Spinal cord (tissue), 10 donors: ENCODE data around the gene TBC1D22A. TPM values are rescaled to one million over a fixed set of nuclear protein-coding genes. Genes with fewer than 3 reads are reported as not detected.
"Not testable (repeated sequence)": the region's sequence is repeated elsewhere in the genome, so short reads cannot be mapped to it uniquely, and the experiment has no call there.

ENCODE experiments used
- DNase-seq, 6 donors: peaks; one replicate each; pipeline versions ENCODE4 v3.0.0 to v3.0.0-alpha.2; 2013 to 2015; ENCODE audit warnings: low spot score in 6 of 6, low read depth in 4 of 6
- H3K27ac ChIP-seq: one replicate; pipeline ENCODE4 v1.5.1; 2013; ENCODE audit warnings: low read depth, low read length, control low read depth
- H3K27me3 ChIP-seq: one replicate; pipeline ENCODE4 v1.6.1; 2013; ENCODE audit warnings: low read length; ENCODE audit not compliant: control insufficient read depth, insufficient read depth
- H3K36me3 ChIP-seq: one replicate; pipeline ENCODE4 v1.6.1; 2013; ENCODE audit warnings: low read length; ENCODE audit not compliant: control insufficient read depth, insufficient read depth
- H3K4me1 ChIP-seq: one replicate; pipeline ENCODE4 v1.6.1; 2013; ENCODE audit warnings: low read length; ENCODE audit not compliant: control insufficient read depth, insufficient read depth
- H3K4me3 ChIP-seq: one replicate; pipeline ENCODE4 v1.5.1; 2013; ENCODE audit warnings: low read depth, low read length, control low read depth
- H3K9me3 ChIP-seq: one replicate; pipeline ENCODE4 v1.6.1; 2013; ENCODE audit warnings: low read length; ENCODE audit not compliant: control insufficient read depth, insufficient read depth
- WGBS: methylation state at CpG from one replicate; pipeline ENCODE4 v1.1.5; 2013; ENCODE audit warnings: missing lambda C conversion rate; ENCODE audit not compliant: insufficient coverage; 5-methylcytosine and 5-hydroxymethylcytosine counted together
- polyA plus RNA-seq, 2 donors: library from polyadenylated mRNA; unstranded; fragments of 120-200 nt; gene quantifications; one replicate each; pipeline ENCODE4 v1.2.1, GENCODE V29; 2013; ENCODE audit not compliant: insufficient read length in 2 of 2
- total RNA-seq, 2 donors: library from RNA; depleted of rRNA in 1 of 2; stranded (reverse); fragments of 120-200 nt in 1 of 2; fragments of >200 nt in 1 of 2; gene quantifications; one replicate each; pipeline versions ENCODE4 v1.2.3 to v1.2.4, GENCODE V29; 2013 to 2014
- donor health status: healthy.

The TBC1D22A gene
- total and polyA plus RNA-seq, 4 donors = 7.1 to 14.6 (median 10.8) TPM

GRCh38 chr22:46974077-46974476 lies 211.6 kb downstream of the TBC1D22A start:
- peaks cover 23% of the 10 kb centered on the region for H3K4me1 ChIP-seq
- no peak overlapping the region for H3K4me3 ChIP-seq
- 89% methylated on average over 20 of the region's 20 CpGs for WGBS
- no peak overlapping the region for H3K27ac ChIP-seq
- no peaks in the 10 kb centered on the region for H3K9me3 ChIP-seq
- DNase-seq = no peak
- H3K27me3 ChIP-seq = no peaks in the 10 kb centered on the region
- H3K36me3 ChIP-seq = peaks cover 18% of the 10 kb centered on the region

DNA sequence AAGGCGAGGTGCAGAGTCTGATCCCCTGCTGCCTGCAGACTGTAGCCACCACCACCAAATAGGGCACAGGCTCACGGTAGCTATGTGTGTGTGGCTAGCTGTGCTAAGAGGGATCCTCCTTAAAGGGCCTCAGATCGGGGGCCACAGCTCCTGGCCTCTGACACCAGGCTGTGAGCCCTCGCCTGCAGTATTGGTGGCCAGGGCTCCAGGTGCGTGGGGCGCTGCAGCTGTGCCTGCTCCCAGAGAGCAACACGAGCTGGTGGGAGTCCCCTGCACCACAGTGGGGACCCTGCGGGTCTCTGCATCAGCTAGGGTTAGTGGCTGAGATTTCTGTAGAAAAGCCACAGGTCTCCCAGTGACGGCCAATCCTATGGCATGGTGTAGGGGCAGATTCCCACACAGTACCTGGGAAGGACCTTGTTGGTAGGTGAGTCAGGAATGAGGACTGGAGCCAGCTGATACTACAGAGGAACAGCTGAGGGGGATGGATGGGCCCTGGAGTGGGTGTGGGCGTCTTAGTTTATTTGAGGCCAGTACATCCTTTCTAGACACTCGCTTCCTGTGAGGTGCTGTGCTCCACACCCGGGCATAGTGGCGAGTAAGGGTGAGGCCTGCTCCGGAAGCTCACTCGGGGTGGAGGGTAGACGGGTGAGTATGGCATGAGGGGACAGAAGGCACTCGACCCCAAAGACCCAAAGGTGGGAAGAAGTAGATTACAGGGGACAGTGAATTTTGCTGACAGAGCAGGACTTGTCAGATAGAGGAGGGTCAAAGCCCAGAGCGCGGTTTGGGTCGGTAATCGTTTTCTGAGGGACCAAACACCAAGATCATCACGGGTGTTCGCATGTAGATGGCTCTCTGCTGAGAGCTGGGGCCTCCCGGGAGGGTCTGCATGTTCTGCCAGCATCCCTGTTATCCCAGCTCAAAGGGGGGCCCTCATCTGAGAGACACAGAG lies 212.5 kb downstream of the TBC1D22A start:
- peaks cover 22% of the 10 kb centered on the region for H3K36me3 ChIP-seq
- H3K27ac ChIP-seq = no peak overlapping the region
- no peak overlapping the region for H3K4me3 ChIP-seq
- WGBS = 97% methylated on average over 22 of the region's 24 CpGs
- DNase-seq = no peak
- H3K9me3 ChIP-seq = no peaks in the 10 kb centered on the region
- no peaks in the 10 kb centered on the region for H3K27me3 ChIP-seq
- H3K4me1 ChIP-seq = peaks cover 23% of the 10 kb centered on the region

DNA sequence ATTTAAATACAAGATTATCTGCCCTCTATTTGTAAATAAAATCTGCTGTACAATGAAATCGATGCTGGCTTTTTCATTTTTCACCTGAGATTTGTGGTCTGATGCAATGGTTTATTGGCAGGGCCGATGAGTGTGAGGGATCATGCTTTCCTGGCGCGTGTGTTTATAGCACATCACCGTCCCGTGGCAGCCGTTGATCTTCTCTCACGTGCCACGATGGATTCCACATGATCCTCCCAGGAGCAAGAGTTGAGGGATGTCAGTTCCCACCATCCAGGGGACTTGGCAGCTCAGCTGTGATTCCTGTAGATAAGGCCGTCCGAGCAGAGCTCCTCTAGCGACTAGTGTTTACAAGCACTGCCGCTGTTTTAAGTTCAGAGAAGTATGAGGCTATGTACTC lies 213.7 kb downstream of the TBC1D22A start:
- DNase-seq = no peak
- no peaks in the 10 kb centered on the region for H3K9me3 ChIP-seq
- H3K27me3 ChIP-seq = no peaks in the 10 kb centered on the region
- WGBS = 95% methylated on average over 12 of the region's 13 CpGs
- no peak overlapping the region for H3K27ac ChIP-seq
- H3K4me3 ChIP-seq = no peak overlapping the region
- peaks cover 14% of the 10 kb centered on the region for H3K4me1 ChIP-seq
- peaks cover 22% of the 10 kb centered on the region for H3K36me3 ChIP-seq

DNA sequence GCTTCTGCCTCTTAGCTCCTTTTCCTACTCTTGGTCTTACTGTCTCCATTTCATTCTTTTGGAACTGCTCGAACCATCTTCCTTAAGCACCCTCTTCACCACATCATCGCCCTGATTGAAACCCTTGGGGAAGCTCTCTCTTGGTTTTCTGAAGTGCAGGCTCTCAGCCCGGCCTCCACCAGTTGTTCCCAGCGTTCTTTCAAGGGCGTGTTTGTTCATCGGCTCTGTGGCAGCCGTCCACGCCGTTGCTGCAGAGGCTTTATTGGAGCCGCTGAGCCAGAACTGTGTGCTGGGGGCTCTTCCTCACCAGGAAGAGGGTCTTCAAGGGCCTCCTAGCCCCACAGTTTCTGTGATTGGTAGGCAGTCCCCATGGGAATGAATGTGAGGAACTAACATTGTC lies 214.1 kb downstream of the TBC1D22A start:
- 95% methylated on average over 9 of the region's 10 CpGs for WGBS
- no peak for DNase-seq
- Histone ChIP-seq H3K4me3 (no peak overlapping the region), H3K4me1 (peaks cover 9% of the 10 kb centered on the region), H3K36me3 (peaks cover 22% of the 10 kb centered on the region), H3K27ac (no peak overlapping the region), H3K9me3 (no peaks in the 10 kb centered on the region), H3K27me3 (no peaks in the 10 kb centered on the region)

DNA sequence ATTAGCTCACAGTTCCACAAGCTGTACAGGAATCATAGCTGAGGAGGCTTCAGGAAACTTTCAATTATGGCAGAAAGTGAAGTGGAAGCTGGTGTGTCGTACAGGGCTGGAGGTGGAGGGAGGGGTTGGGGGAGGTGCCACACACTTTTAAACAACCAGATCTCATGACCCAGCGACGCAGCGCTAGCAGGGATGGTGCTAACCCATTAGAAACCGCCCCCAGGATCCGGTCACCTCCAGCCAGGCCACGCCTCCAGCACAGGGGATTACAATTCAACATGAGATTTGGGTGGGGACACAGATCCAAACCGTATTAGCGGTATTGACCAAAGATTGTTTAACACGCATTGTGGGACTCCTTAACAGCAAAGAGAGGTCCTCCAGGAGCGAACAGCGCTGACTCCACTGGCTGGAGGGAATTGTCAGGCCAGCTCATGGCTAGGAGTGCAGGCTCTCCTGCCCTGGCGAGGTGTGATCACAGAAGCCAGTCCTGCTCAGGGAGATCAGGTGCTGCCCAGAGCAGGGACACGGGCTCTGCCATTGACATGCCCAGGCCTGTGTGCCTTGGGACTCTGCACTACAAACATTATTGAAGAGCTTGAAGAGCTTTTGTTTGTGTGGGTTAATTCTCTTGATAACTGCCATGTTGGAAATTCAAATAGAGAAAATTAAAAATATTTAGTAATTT lies 215.3 kb downstream of the TBC1D22A start:
- no peak overlapping the region for H3K4me3 ChIP-seq
- no peaks in the 10 kb centered on the region for H3K9me3 ChIP-seq
- peaks cover 18% of the 10 kb centered on the region for H3K36me3 ChIP-seq
- H3K27me3 ChIP-seq = no peaks in the 10 kb centered on the region
- no peak for DNase-seq
- no peak overlapping the region for H3K27ac ChIP-seq
- WGBS = 95% methylated on average over 12 of the region's 14 CpGs
- H3K4me1 ChIP-seq = no peaks in the 10 kb centered on the region

DNA sequence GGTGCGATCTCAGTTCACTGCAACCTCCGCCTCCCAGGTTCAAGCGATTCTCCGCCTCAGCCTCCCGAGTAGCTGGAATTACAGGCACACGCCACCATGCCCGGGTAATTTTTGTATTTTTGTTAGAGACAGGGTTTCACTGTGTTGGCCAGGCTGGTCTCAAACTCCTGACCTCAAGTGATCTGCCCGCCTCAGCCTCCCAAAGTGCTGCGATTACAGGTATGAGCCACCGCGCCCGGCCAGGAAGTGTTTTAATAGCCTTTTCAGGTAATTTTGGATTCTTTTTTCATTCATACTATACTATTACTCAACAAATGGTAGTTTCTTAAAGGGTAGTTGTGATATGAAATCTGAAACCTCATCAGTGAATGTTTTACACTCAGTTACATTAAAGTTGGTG lies 216.2 kb downstream of the TBC1D22A start:
- H3K9me3 ChIP-seq, H3K27ac ChIP-seq, H3K27me3 ChIP-seq, DNase-seq, H3K4me3 ChIP-seq, H3K4me1 ChIP-seq: not testable (repeated sequence)
- peaks cover 18% of the 10 kb centered on the region for H3K36me3 ChIP-seq
- 100% methylated on average over 6 of the region's 12 CpGs for WGBS

- 91% methylated on average over 11 of the region's 12 CpGs for WGBS
- Histone ChIP-seq H3K9me3 (no peaks in the 10 kb centered on the region), H3K4me1 (no peaks in the 10 kb centered on the region), H3K27me3 (no peaks in the 10 kb centered on the region), H3K27ac (no peak overlapping the region), H3K36me3 (peaks cover 13% of the 10 kb centered on the region), H3K4me3 (no peak overlapping the region)
- no peak for DNase-seq
These were observed 217.1 kb downstream of the TBC1D22A start for GRCh38 chr22:46979506-46979905.

- peaks cover 10% of the 10 kb centered on the region for H3K36me3 ChIP-seq
- no peak overlapping the region for H3K4me3 ChIP-seq
- no peaks in the 10 kb centered on the region for H3K27me3 ChIP-seq
- no peaks in the 10 kb centered on the region for H3K9me3 ChIP-seq
- no peaks in the 10 kb centered on the region for H3K4me1 ChIP-seq
- WGBS = 100% methylated on average over 1 of the region's 3 CpGs
- DNase-seq = no peak
- no peak overlapping the region for H3K27ac ChIP-seq
These were observed 217.9 kb downstream of the TBC1D22A start for GRCh38 chr22:46980392-46980791.

- Histone ChIP-seq H3K36me3 (peaks cover 4% of the 10 kb centered on the region), H3K9me3 (no peaks in the 10 kb centered on the region), H3K27ac (no peak overlapping the region), H3K27me3 (no peaks in the 10 kb centered on the region), H3K4me1 (no peaks in the 10 kb centered on the region), H3K4me3 (no peak overlapping the region)
- DNase-seq = no peak
- WGBS = 98% methylated on average over 14 of the region's 14 CpGs
These were observed 220.2 kb downstream of the TBC1D22A start for GRCh38 chr22:46982635-46983034.
